Measurements from ENCODE around the gene MBD3L5. TPM values are rescaled to one million over a fixed set of nuclear protein-coding genes. Genes with fewer than 3 reads are reported as not detected.

Gene MBD3L5
- total and polyA plus RNA-seq, 5 experiments from 2014 or later = not detected

DNA sequence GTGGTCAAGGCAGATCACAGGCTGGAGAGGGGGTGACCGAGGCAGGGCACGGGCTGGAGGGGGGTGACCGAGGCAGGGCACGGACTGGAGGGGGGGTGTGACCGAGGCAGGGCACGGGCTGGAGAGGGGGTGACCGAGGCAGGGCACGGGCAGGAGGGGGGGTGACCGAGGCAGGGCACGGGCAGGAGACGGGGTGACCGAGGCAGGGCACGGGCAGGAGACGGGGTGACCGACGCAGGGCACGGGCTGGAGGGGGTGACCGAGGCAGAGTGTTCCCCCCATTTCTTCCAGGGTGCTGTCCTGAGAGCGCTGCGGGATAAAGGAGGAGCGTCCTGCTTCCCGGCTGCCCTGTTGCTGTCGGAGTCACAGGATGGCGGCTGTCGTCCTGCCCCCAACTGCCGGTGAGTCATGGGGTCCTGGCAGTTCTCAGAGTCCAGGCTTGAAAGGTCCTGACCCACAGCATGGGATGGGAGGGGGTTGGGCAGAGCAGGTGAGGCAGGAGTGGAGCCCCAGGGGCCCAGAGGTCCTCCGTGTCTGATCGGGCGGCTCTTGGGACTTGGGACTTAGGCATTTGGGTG lies 44.4 kb downstream of the MBD3L5 start:
- Mint-ChIP-seq H3K4me3 (peak overlapping the region in 1 of 10 donors; percentile 17), H3K4me1 (peaks cover 8 to 29% (median 15%) of the 10 kb centered on the region in 4 donors), H3K27me3 (no peaks in the 10 kb centered on the region), H3K9me3 (peaks cover 0 to 49% (median 21%) of the 10 kb centered on the region in 9 donors), H3K27ac (no peak overlapping the region), H3K36me3 (peaks cover 28 to 88% (median 65%) of the 10 kb centered on the region in 3 donors)
- ATAC-seq (no peak), DNase-seq (no peak)
- POLR2A ChIA-PET = interaction anchor here (0.7 kb wide), 1 partner anchor 72 kb away, joined by 3 read pairs; no protein-coding TSS in a partner anchor

DNA sequence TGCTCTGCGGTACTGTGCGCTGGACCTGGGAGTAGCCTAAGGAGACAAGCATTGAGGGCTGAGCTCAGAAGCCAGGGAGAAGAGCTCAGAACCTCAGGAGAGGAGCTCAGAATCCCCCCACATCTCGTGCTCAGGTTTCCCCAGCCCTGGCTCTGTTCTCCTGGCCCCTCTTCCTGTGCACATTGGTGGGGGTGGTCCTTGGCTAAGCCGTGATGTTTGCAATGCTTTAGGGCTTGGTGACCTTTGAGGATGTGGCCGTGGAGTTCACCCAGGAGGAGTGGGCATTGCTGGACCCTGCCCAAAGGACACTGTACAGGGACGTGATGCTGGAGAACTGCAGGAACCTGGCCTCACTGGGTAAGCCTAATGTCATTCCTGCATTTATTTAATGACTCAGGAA lies 45.8 kb downstream of the MBD3L5 start:
- no peak for DNase-seq
- no peaks in the 10 kb centered on the region for H3K27me3 Mint-ChIP-seq
- no peak for ATAC-seq
- POLR2A ChIA-PET = interaction anchor here (0.6 to 0.7 kb wide), 3 partner anchors 338 to 776 kb away, joined by 3 to 6 read pairs (median 4); no protein-coding TSS in a partner anchor
- peaks cover 7 to 19% (median 11%) of the 10 kb centered on the region in 4 donors for H3K4me1 Mint-ChIP-seq
- peak overlapping the region in 1 of 10 donors; percentile 40 for H3K27ac Mint-ChIP-seq
- peaks cover 0 to 63% (median 23%) of the 10 kb centered on the region in 9 donors for H3K9me3 Mint-ChIP-seq
- H3K4me3 Mint-ChIP-seq = no peak overlapping the region
- peaks cover 37 to 92% (median 79%) of the 10 kb centered on the region in 3 donors for H3K36me3 Mint-ChIP-seq

GRCh38 chr19:7078008-7078407 lies 47.6 kb downstream of the MBD3L5 start:
- Mint-ChIP-seq H3K4me3 (peak overlapping the region in 3 of 10 donors; percentile 12 to 39 (median 33)), H3K9me3 (peaks cover 0 to 79% (median 33%) of the 10 kb centered on the region in 9 donors)

More at GRCh38 chr19:7078008-7078407, 47.6 kb downstream of the MBD3L5 start:
- Mint-ChIP-seq H3K36me3 (peaks cover 42 to 96% (median 90%) of the 10 kb centered on the region in 3 donors), H3K27me3 (no peaks in the 10 kb centered on the region), H3K27ac (peak overlapping the region in 1 of 10 donors; percentile 13), H3K4me1 (peaks cover 0 to 10% (median 5%) of the 10 kb centered on the region in 4 donors)
- DNase-seq = no peak
- POLR2A ChIA-PET = interaction anchor here (1.0 to 1.4 kb wide), 3 partner anchors 8 to 22 kb away, joined by 3 to 6 read pairs (median 5); partner anchors contain the start of gene ZNF557
- no peak for ATAC-seq

Other genes starting within 250 kb of the MBD3L5 start
- 1 to 10 TPM; 2.3 to 2.8 TPM for gene ADGRE1, start 143.0 kb upstream of the MBD3L5 start, total RNA-seq
- gene ADGRE1, start 143.0 kb upstream of the MBD3L5 start, polyA plus RNA-seq = 1 to 10 TPM in 1 of 3 donors, under 1 TPM in 2; 0.35 to 2.5 (median 0.55) TPM
- gene MBD3L2B, start 9.1 kb upstream of the MBD3L5 start, total RNA-seq = not detected
- gene MBD3L2B, start 9.1 kb upstream of the MBD3L5 start, polyA plus RNA-seq = not detected
- gene MBD3L4, start 9.6 kb downstream of the MBD3L5 start, total RNA-seq = not detected
- gene MBD3L4, start 9.6 kb downstream of the MBD3L5 start, polyA plus RNA-seq = not detected
- gene MBD3L2, start 18.7 kb downstream of the MBD3L5 start, total RNA-seq = not detected
- gene MBD3L2, start 18.7 kb downstream of the MBD3L5 start, polyA plus RNA-seq = not detected
- not detected for gene MBD3L3, start 28.1 kb downstream of the MBD3L5 start, total RNA-seq
- gene MBD3L3, start 28.1 kb downstream of the MBD3L5 start, polyA plus RNA-seq = not detected
- gene ZNF557, start 39.1 kb downstream of the MBD3L5 start, total RNA-seq = 10 to 100 TPM; 29.6 to 31.5 TPM
- 1 to 10 TPM; 4.4 to 7.5 (median 7.4) TPM for gene ZNF557, start 39.1 kb downstream of the MBD3L5 start, polyA plus RNA-seq